Esophagus muscularis mucosa (tissue), 4 donors: ENCODE results near the gene PRKACA. TPM values are rescaled to one million over a fixed set of nuclear protein-coding genes. Genes with fewer than 3 reads are reported as not detected.
"Not testable (repeated sequence)": the region's sequence is repeated elsewhere in the genome, so short reads cannot be mapped to it uniquely, and the experiment has no call there.

ENCODE experiments used
- DNase-seq: peaks from one replicate; pipeline ENCODE4 v3.0.0-alpha.2; 2017; ENCODE audit errors: extremely low spot score
- H3K27ac ChIP-seq, 4 donors: fragments of 200-600 bp; sonication (generic); replicated peaks in 1 of 4; 1 replicate in 3 of 4; 2 replicates in 1 of 4; pipeline ENCODE4 v1.5.1; 2016 to 2019; ENCODE audit warnings: mild to moderate bottlenecking in 1 of 4
- H3K27me3 ChIP-seq, 4 donors: fragments of 200-600 bp; sonication (generic); one replicate each; pipeline versions ENCODE4 v1.5.1 to v1.6.0; 2016 to 2019
- H3K36me3 ChIP-seq, 4 donors: fragments of 200-600 bp; sonication (generic); one replicate each; pipeline ENCODE4 v1.5.1; 2016 to 2019
- H3K4me1 ChIP-seq, 4 donors: fragments of 200-600 bp; sonication (generic); one replicate each; pipeline ENCODE4 v1.5.1; 2016 to 2019
- H3K4me3 ChIP-seq, 4 donors: fragments of 200-600 bp; sonication (generic); 1 replicate in 2 of 4; 2 replicates in 2 of 4; pipeline ENCODE4 v1.5.1; 2016 to 2019; ENCODE audit warnings: mild to moderate bottlenecking in 4 of 4, moderate library complexity in 1 of 4
- H3K9me3 ChIP-seq, 4 donors: fragments of 200-600 bp; sonication (generic); 1 replicate in 3 of 4; 2 replicates in 1 of 4; pipeline ENCODE4 v1.5.1; 2016 to 2019
- CTCF ChIP-seq, 3 experiments: fragments of 200-600 bp in 2 of 3; fragments of 450-650 bp in 1 of 3; sonication (generic) in 2 of 3; IDR thresholded peaks; one replicate each; pipeline ENCODE4 v1.5.1; 2017 to 2019; ENCODE audit warnings: antibody characterized with exemption in 3 of 3, mild to moderate bottlenecking in 2 of 3, moderate library complexity in 1 of 3
- EP300 ChIP-seq: sonication (generic); formaldehyde crosslinking; IDR thresholded peaks from one replicate; pipeline ENCODE4 v1.6.1; 2017; ENCODE audit warnings: antibody characterized with exemption
- POLR2A ChIP-seq: fragments of 450-650 bp; IDR thresholded peaks from one replicate; pipeline ENCODE4 v1.6.1; 2017; ENCODE audit warnings: antibody characterized with exemption, moderate library complexity, mild to moderate bottlenecking, low read depth
- POLR2AphosphoS5 ChIP-seq, 2 donors: sonication (generic); formaldehyde crosslinking; IDR thresholded peaks; one replicate each; pipeline ENCODE4 v1.6.1; 2017; ENCODE audit warnings: antibody characterized with exemption in 2 of 2
- WGBS: methylation state at CpG from one replicate; pipeline ENCODE4 v1.1.5; 2018; 5-methylcytosine and 5-hydroxymethylcytosine counted together
- intact Hi-C: fragments of 100-400 bp; cut with DNase I; formaldehyde crosslinking; loops from one replicate; pipeline ENCODE4 v1.15.1; 2023
- total RNA-seq, 4 donors: library from RNA; depleted of rRNA; stranded (reverse); fragments of >200 nt; gene quantifications; one replicate each; pipeline versions ENCODE4 v1.1.0 to v1.2.1, GENCODE V29; 2016

PRKACA gene
- total RNA-seq, 4 donors from 2014 or later: 76.0 to 125 (median 93.3) TPM

DNA sequence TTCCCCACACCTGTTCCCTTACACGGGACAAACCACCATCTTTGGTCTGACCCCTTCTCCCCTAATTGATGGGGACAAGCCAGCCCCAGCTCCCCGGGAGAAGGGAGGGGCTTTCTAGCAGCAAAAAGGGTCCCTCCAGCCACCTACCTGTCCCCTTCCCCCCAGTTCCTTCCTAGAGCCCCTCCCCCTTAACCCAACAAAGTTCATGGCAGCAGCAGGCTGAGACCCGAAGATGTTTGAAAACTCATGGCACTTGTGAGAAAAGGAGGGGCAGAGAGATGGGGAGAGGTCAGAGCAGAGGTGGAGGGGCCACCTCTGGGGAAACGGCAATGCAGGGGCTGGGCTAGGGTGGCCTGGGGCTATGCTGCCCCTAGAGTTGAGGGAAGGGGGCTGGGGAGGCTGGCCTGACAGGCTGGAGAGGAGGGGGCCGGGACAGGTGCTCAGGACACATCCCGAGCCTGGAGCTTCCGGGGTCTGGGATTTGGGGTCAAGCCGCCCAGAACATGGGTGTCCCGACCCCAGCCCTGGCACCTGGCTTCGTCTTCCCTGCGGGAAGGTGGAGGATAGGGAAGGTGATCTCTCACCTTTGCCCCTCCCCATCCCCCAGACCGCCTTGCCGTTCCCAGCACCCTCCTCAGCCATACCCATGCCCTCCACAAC lies 31.3 kb upstream of the PRKACA start:
- H3K4me3 ChIP-seq: peak overlapping the region; percentile 19 to 35 (median 30)
- intact Hi-C loops: loop anchor here (2.0 to 10.0 kb wide), 5 partner anchors 53 to 326 kb away; partner anchors contain the start of gene PTGER1
- DNase-seq: no peak

GRCh38 chr19:14147797-14148605 lies 30.4 kb upstream of the PRKACA start:
- no peaks in the 10 kb centered on the region for H3K9me3 ChIP-seq
- 27% methylated on average over 15 of the region's 20 CpGs for WGBS
- no peak for DNase-seq
- H3K4me3 ChIP-seq: peak overlapping the region in 2 of 4 donors; percentile 13 to 29
- intact Hi-C loops: loop anchor here (2.0 to 10.0 kb wide), 5 partner anchors 54 to 327 kb away; partner anchors contain the start of gene PTGER1
- peak overlapping the region; percentile 74 to 80 (median 78) for H3K27ac ChIP-seq
- H3K27me3 ChIP-seq: no peaks in the 10 kb centered on the region
- H3K4me1 ChIP-seq: peaks cover 27 to 32% (median 32%) of the 10 kb centered on the region in 4 donors
- TF ChIP-seq CTCF (IDR thresholded peaks at IDR 0.05) (peak; percentile 79 to 92 (median 88)), EP300 (no peak), POLR2AphosphoS5 (IDR thresholded peaks at IDR 0.05) (peak in 1 of 2 donors; percentile 59), POLR2A (no peak)
- H3K36me3 ChIP-seq: peaks cover 9 to 24% (median 17%) of the 10 kb centered on the region in 4 donors

More for the DNA sequence above, 31.3 kb upstream of the PRKACA start:
- H3K9me3 ChIP-seq: no peaks in the 10 kb centered on the region
- no peaks in the 10 kb centered on the region for H3K27me3 ChIP-seq
- H3K4me1 ChIP-seq: peaks cover 27 to 32% (median 32%) of the 10 kb centered on the region in 4 donors
- TF ChIP-seq POLR2A: no peak
- H3K27ac ChIP-seq: peak overlapping the region; percentile 74 to 80 (median 78)
- WGBS: 53% methylated on average over 12 of the region's 13 CpGs
- peaks cover 9 to 27% (median 18%) of the 10 kb centered on the region in 4 donors for H3K36me3 ChIP-seq

- 39% methylated on average over 7 of the region's 7 CpGs for WGBS
- H3K27ac ChIP-seq: no peak overlapping the region
- DNase-seq: no peak
- intact Hi-C loops: loop anchor here (5.0 to 10.0 kb wide), 4 partner anchors 55 to 328 kb away; partner anchors contain the start of gene PTGER1
- peaks cover 0 to 12% (median 6%) of the 10 kb centered on the region in 4 donors for H3K36me3 ChIP-seq
- no peak overlapping the region for H3K4me3 ChIP-seq
- H3K4me1 ChIP-seq: peaks cover 27 to 32% (median 32%) of the 10 kb centered on the region in 4 donors
- no peaks in the 10 kb centered on the region for H3K9me3 ChIP-seq
- no peaks in the 10 kb centered on the region for H3K27me3 ChIP-seq
- TF ChIP-seq EP300 (no peak), POLR2A (no peak), CTCF (IDR thresholded peaks at IDR 0.05) (no peak), POLR2AphosphoS5 (IDR thresholded peaks at IDR 0.05) (no peak)
Measured at GRCh38 chr19:14146789-14147216, 29.2 kb upstream of the PRKACA start.

- WGBS: 91% methylated on average over 10 of the region's 10 CpGs
- not testable (repeated sequence) for H3K4me3 ChIP-seq, H3K27ac ChIP-seq, H3K36me3 ChIP-seq, DNase-seq, H3K9me3 ChIP-seq, H3K27me3 ChIP-seq
- intact Hi-C loops: loop anchor here (5.0 to 10.0 kb wide), 4 partner anchors 56 to 329 kb away; partner anchors contain the start of gene PTGER1
- H3K4me1 ChIP-seq: peaks cover 27 to 32% (median 32%) of the 10 kb centered on the region in 4 donors
Measured at GRCh38 chr19:14146169-14146568, 28.6 kb upstream of the PRKACA start.

DNA sequence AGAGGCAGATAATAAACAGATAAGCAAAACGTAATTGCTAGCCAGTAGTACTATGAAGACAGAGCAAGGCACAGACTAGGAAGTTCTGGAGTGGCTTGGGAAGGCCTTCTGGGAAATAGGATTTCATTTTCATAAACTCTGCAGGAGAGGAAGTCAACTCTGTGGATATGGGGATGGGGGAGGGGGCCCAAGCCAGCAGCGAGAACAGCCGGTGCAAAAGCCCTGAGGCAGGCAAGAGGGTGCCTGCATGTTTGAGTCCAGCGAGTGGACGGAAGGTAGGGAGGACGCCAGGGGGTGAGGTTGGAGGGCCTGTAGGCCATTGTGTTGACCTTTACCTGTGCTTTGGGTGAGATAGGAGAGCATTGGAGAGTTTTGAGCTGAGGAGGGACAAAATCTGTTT lies 27.8 kb upstream of the PRKACA start:
- Histone ChIP-seq H3K4me3 (no peak overlapping the region), H3K27me3 (no peaks in the 10 kb centered on the region), H3K9me3 (no peaks in the 10 kb centered on the region), H3K4me1 (peaks cover 23 to 27% (median 26%) of the 10 kb centered on the region in 4 donors), H3K36me3 (no peaks in the 10 kb centered on the region), H3K27ac (no peak overlapping the region)
- WGBS: 81% methylated on average over 6 of the region's 6 CpGs
- intact Hi-C loops: loop anchor here (5.0 to 10.0 kb wide), 4 partner anchors 57 to 329 kb away; partner anchors contain the start of gene PTGER1
- TF ChIP-seq POLR2A: no peak
- TF ChIP-seq CTCF (IDR thresholded peaks at IDR 0.05): no peak
- TF ChIP-seq EP300: no peak
- TF ChIP-seq POLR2AphosphoS5 (IDR thresholded peaks at IDR 0.05): no peak
- DNase-seq: no peak
